ENCODE data around the gene ASIC4. TPM values are rescaled to one million over a fixed set of nuclear protein-coding genes. Genes with fewer than 3 reads are reported as not detected.

Gene ASIC4
- total and polyA plus RNA-seq, 9 of the 15 experiments (the other 6 are each of a cell fraction or from before 2014, with no cell fraction given), result 0.07 to 19.2 (median 4.8) TPM

- TF ChIP-seq REST (IDR thresholded peaks at IDR 0.05; ENCODE audit: borderline replicate concordance) (peak; percentile 79), REST (CRISPR knock-in tag; IDR thresholded peaks at IDR 0.05; ENCODE audit: low read depth) (no peak)
Observed at GRCh38 chr2:219507581-219508443, 6.5 kb upstream of the ASIC4 start (continued).

All from K562 (cell line).